Psoas muscle (tissue), 8 donors: ENCODE results near the gene FUCA1. TPM values are rescaled to one million over a fixed set of nuclear protein-coding genes. Genes with fewer than 3 reads are reported as not detected.

Experiments
- ATAC-seq, 4 donors: fragments of 200-7000 bp; cut with Tn5 transposase; one replicate each; pipeline ENCODE4 v1.9.1; 2020; ENCODE audit warnings: moderate library complexity in 3 of 4, mild to moderate bottlenecking in 2 of 4
- DNase-seq, 2 donors: peaks; one replicate each; pipeline ENCODE4 v3.0.0-alpha.2; 2020
- H3K27ac ChIP-seq: fragments of 200-600 bp; one replicate; pipeline ENCODE4 v1.8.0; 2022
- H3K27me3 ChIP-seq, 3 donors: fragments of 200-600 bp in 1 of 3; one replicate each; pipeline versions ENCODE4 v1.6.1 to v1.8.0; 2013 to 2022; ENCODE audit warnings: low read length in 2 of 3, mild to moderate bottlenecking in 2 of 3, moderate library complexity in 1 of 3; ENCODE audit not compliant: insufficient read depth in 3 of 3
- H3K36me3 ChIP-seq, 2 donors: fragments of 200-600 bp in 1 of 2; one replicate each; pipeline versions ENCODE4 v1.6.1 to v1.8.0; 2013 to 2022; ENCODE audit warnings: low read depth in 1 of 2, mild to moderate bottlenecking in 1 of 2, moderate library complexity in 1 of 2; ENCODE audit not compliant: insufficient read depth in 1 of 2
- H3K4me1 ChIP-seq: fragments of 200-600 bp; one replicate; pipeline ENCODE4 v1.8.0; 2022
- H3K4me3 ChIP-seq: fragments of 200-600 bp; one replicate; pipeline ENCODE4 v1.8.0; 2022; ENCODE audit warnings: mild to moderate bottlenecking
- H3K9me3 ChIP-seq: fragments of 200-600 bp; one replicate; pipeline ENCODE4 v1.8.0; 2022
- CTCF ChIP-seq: fragments of 200-600 bp; IDR thresholded peaks from one replicate; pipeline ENCODE4 v1.8.0; 2022; ENCODE audit warnings: antibody characterized with exemption
- WGBS, 3 donors: extraction: QIAGEN DNeasy Blood & Tissue Kit; methylation state at CpG; one replicate each; pipeline versions ENCODE4 v1.1.6 to v1.1.7; 2013; 5-methylcytosine and 5-hydroxymethylcytosine counted together
- intact Hi-C, 2 donors: fragments of 100-400 bp; cut with DNase I; formaldehyde crosslinking; loops; one replicate each; pipeline versions ENCODE4 v1.11.0 to v1.14.2; 2022
- polyA plus RNA-seq, 3 donors: library from polyadenylated mRNA; stranded (reverse); fragments of 200-250 nt; gene quantifications; one replicate each; pipeline ENCODE4 v1.2.3, GENCODE V29; 2013
- total RNA-seq, 4 donors: library from RNA; stranded (reverse); fragmentation: NEBNext Ultra II Directional in 2 of 4; extraction: Animal tissue kit (Norgen Biotek cat#: 25700) in 2 of 4; gene quantifications; one replicate each; pipeline versions ENCODE4 v1.2.1 to v1.2.4, GENCODE V29; 2021 to 2023
- donor health status: healthy with polysubstance abuse.
- donor health status: DM: no; HTN: no; CAD: no; lungs with moderate emphysema.
- donor health status: Bipolar disorder and iron deficiency.
- donor health status: healthy.
- donor health status: DM: yes; HTN: yes; CAD: no.
- donor health status: DM: no; HTN: no; CAD: no.
- donor health status: DM: no; HTN: no; CAD: no.
- donor health status: DM: yes; HTN: yes; CAD: no.

The FUCA1 gene
- total and polyA plus RNA-seq, 7 donors: 5.9 to 17.3 (median 9.2) TPM

DNA sequence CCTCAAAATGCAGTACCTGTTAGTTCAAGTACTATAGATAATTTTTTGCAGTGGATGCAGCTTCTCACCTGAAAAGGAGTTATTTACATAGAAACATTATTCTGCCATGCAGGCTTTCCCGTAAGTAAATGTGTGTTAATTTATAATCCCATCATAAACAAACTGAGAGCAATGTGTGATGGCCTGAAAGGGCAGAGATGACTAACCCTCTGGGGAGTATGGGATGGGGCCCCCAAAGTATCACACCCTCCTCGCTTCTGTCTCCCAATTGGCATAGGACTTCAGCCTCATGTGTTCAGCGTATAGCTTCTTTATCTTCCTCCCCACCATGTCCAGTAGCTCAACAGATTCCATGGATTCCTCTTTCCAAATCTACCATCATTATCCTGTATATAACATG lies 50.5 kb downstream of the FUCA1 start:
- WGBS, 3 donors: 89 to 95% (median 91%) methylated on average over 3 of the region's 3 CpGs
- no peak for TF ChIP-seq CTCF
- H3K36me3 ChIP-seq: peaks cover 3 to 78% of the 10 kb centered on the region in 2 donors

GRCh38 chr1:23816906-23817305 lies 51.2 kb downstream of the FUCA1 start:
- intact Hi-C loops: no loop called here
- no peak overlapping the region for H3K4me3 ChIP-seq
- no peak for ATAC-seq

More for the DNA sequence above, 50.5 kb downstream of the FUCA1 start:
- ATAC-seq (no peak), DNase-seq (no peak)
- no peak overlapping the region for H3K4me3 ChIP-seq
- H3K9me3 ChIP-seq: no peaks in the 10 kb centered on the region
- H3K27ac ChIP-seq: no peak overlapping the region
- no peaks in the 10 kb centered on the region for H3K4me1 ChIP-seq
- no peaks in the 10 kb centered on the region for H3K27me3 ChIP-seq
- intact Hi-C loops: no loop called here

GRCh38 chr1:23816361-23816760 lies 51.7 kb downstream of the FUCA1 start:
- Histone ChIP-seq H3K27me3 (no peaks in the 10 kb centered on the region), H3K9me3 (no peaks in the 10 kb centered on the region), H3K4me1 (no peaks in the 10 kb centered on the region), H3K4me3 (no peak overlapping the region), H3K36me3 (peaks cover 3 to 89% of the 10 kb centered on the region in 2 donors), H3K27ac (peak overlapping the region; percentile 16)
- ATAC-seq (peak in 3 of 4 donors; percentile 41 to 81 (median 79)), DNase-seq (no peak)
- 41 to 46% (median 43%) methylated on average over 3 of the region's 3 CpGs for WGBS, 3 donors
- TF ChIP-seq CTCF: no peak
- intact Hi-C loops: no loop called here

More at GRCh38 chr1:23816906-23817305, 51.2 kb downstream of the FUCA1 start:
- Histone ChIP-seq H3K27me3 (no peaks in the 10 kb centered on the region), H3K36me3 (peaks cover 3 to 85% of the 10 kb centered on the region in 2 donors), H3K4me1 (no peaks in the 10 kb centered on the region), H3K9me3 (no peaks in the 10 kb centered on the region), H3K27ac (no peak overlapping the region)
- no peak for TF ChIP-seq CTCF
- no peak for DNase-seq

DNA sequence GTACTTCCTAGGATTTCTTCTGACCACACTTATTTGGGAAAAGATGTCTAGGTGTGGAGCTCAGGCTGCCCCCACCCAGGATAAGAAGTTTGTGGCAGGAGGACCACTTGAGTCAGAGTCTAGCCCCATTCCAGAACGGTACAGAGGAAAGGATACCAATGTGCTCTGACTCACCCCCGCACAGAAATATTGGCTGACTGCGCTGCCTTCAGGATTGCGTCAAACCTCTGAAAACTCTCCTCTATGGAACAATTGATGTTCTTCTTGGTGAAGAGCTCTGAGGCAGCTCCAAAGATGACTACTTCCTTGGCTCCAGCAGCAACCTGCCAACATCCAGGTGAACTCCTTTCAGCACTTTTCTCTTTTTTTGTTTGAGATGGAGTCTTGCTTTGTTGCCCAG lies 54.1 kb downstream of the FUCA1 start:
- no peak for TF ChIP-seq CTCF
- Histone ChIP-seq H3K4me3 (no peak overlapping the region), H3K27me3 (no peaks in the 10 kb centered on the region), H3K9me3 (no peaks in the 10 kb centered on the region), H3K27ac (no peak overlapping the region), H3K36me3 (peaks cover 3 to 74% of the 10 kb centered on the region in 2 donors), H3K4me1 (no peaks in the 10 kb centered on the region)
- WGBS, 3 donors: 89 to 93% (median 92%) methylated on average over 4 of the region's 4 CpGs
- no peak for DNase-seq
- intact Hi-C loops: loop anchor here (5.0 kb wide), 2 partner anchors 53 to 103 kb away; partner anchors contain the start of gene FUCA1 (in 1 of the 2)
- ATAC-seq: no peak
